Endothelial cell of umbilical vein (primary cell): ENCODE results near the gene HSD3B1. TPM values are rescaled to one million over a fixed set of nuclear protein-coding genes. Genes with fewer than 3 reads are reported as not detected.

ENCODE experiments used
- BruUV-seq: library from RNA; stranded (reverse); fragments of 400-500 nt; replicated peaks from 2 replicates; lab custom pipeline; 2021; lab: Mats Ljungman, UMichigan
- CTCF ChIA-PET: fragments of 300-600, 350-600 bp; sonication (Branson Sonifier 250); formaldehyde crosslinking; loops from one replicate; lab custom pipeline; 2021; ENCODE audit warnings: antibody characterized with exemption, inconsistent platforms; lab: Charles Lee
- POLR2A ChIA-PET: fragments of 300-600, 350-600 bp; sonication (Branson Sonifier 250); formaldehyde crosslinking; loops from one replicate; lab custom pipeline; 2021; ENCODE audit warnings: antibody characterized with exemption, inconsistent platforms; lab: Charles Lee
- DNase-seq: peaks from one replicate; pipeline ENCODE4 v3.0.0-alpha.2; 2011; ENCODE audit warnings: low read depth, low spot score
- FAIRE-seq: peaks from 2 replicates; lab custom pipeline; 2011; peaks lifted over from hg19 to GRCh38; lab: Jason Lieb, UNC
- H2AFZ ChIP-seq: 2 replicates; pipeline ENCODE4 v1.6.0; 2012; ENCODE audit warnings: low read depth, low read length, control low read depth, inconsistent platforms
- H3K27ac ChIP-seq: 2 replicates; pipeline ENCODE4 v1.5.1; 2011; ENCODE audit warnings: low read depth, mild to moderate bottlenecking, control low read depth, low read length, moderate library complexity; ENCODE audit not compliant: insufficient read depth
- H3K27me3 ChIP-seq, 2 experiments: 2 replicates each; pipeline versions ENCODE4 v1.6.0 to v1.6.1; 2011; ENCODE audit warnings: low read length in 2 of 2, mixed read lengths in 1 of 2; ENCODE audit not compliant: control insufficient read depth in 2 of 2, insufficient read depth in 2 of 2
- H3K36me3 ChIP-seq, 2 experiments: 2 replicates in 1 of 2; 3 replicates in 1 of 2; pipeline ENCODE4 v1.5.1; 2011; ENCODE audit warnings: low read length in 2 of 2, mild to moderate bottlenecking in 1 of 2, moderate library complexity in 1 of 2; ENCODE audit not compliant: control insufficient read depth in 2 of 2, insufficient read depth in 2 of 2; ENCODE audit errors: extremely low read depth in 1 of 2
- H3K4me1 ChIP-seq: 3 replicates; pipeline ENCODE4 v1.5.1; 2011; ENCODE audit warnings: mild to moderate bottlenecking, low read length; ENCODE audit not compliant: control insufficient read depth, insufficient read depth; ENCODE audit errors: extremely low read depth
- H3K4me2 ChIP-seq: 2 replicates; pipeline ENCODE4 v1.6.1; 2011; ENCODE audit warnings: low read length, control low read depth, mixed read lengths; ENCODE audit not compliant: insufficient read depth
- H3K4me3 ChIP-seq, 3 experiments: fragments of 200-600 bp in 1 of 3; sonication (generic), shearing (Covaris generic) in 1 of 3; replicated peaks in 1 of 3; 2 replicates each; pipeline ENCODE4 v1.5.1; 2011 to 2016; ENCODE audit warnings: control low read depth in 3 of 3, low read length in 3 of 3, mild to moderate bottlenecking in 2 of 3, inconsistent platforms in 1 of 3, low read depth in 1 of 3, moderate library complexity in 1 of 3; ENCODE audit not compliant: insufficient read depth in 1 of 3
- H3K79me2 ChIP-seq: 2 replicates; pipeline ENCODE4 v1.6.0; 2012; ENCODE audit warnings: low read length, inconsistent platforms; ENCODE audit not compliant: control insufficient read depth, insufficient read depth
- H3K9ac ChIP-seq: replicated peaks from 2 replicates; pipeline ENCODE3; 2011; ENCODE audit warnings: low read length, control low read depth; ENCODE audit not compliant: insufficient read depth; ENCODE audit errors: extremely low read depth
- H3K9me1 ChIP-seq: replicated peaks from 3 replicates; pipeline ENCODE4 v1.6.0; 2011; ENCODE audit warnings: mild to moderate bottlenecking, low read length; ENCODE audit not compliant: control insufficient read depth, insufficient read depth; ENCODE audit errors: extremely low read depth
- H3K9me3 ChIP-seq: replicated peaks from 2 replicates; pipeline ENCODE4 v1.5.1; 2012; ENCODE audit warnings: low read length, inconsistent platforms; ENCODE audit not compliant: control insufficient read depth, insufficient read depth
- H4K20me1 ChIP-seq: replicated peaks from 2 replicates; pipeline ENCODE3; 2011; ENCODE audit warnings: mild to moderate bottlenecking, low read length; ENCODE audit not compliant: control insufficient read depth, insufficient read depth; ENCODE audit errors: extremely low read depth
- EZH2 ChIP-seq: IDR thresholded peaks from 2 replicates; pipeline ENCODE4 v1.6.1; 2012; ENCODE audit warnings: borderline replicate concordance, low read depth, mild to moderate bottlenecking, moderate library complexity, low read length, inconsistent platforms; ENCODE audit not compliant: severe bottlenecking
- FOS ChIP-seq: IDR thresholded peaks from 2 replicates; pipeline ENCODE4 v1.6.1; 2011; ENCODE audit warnings: mild to moderate bottlenecking, low read length, moderate library complexity, borderline replicate concordance; ENCODE audit not compliant: insufficient read depth
- GATA2 ChIP-seq: IDR thresholded peaks from 2 replicates; pipeline ENCODE4 v1.7.0; 2011; ENCODE audit warnings: low read depth, mild to moderate bottlenecking, moderate library complexity, mixed read lengths, low read length; ENCODE audit not compliant: insufficient read length, insufficient read depth
- JUN ChIP-seq: IDR thresholded peaks from 2 replicates; pipeline ENCODE4 v1.6.1; 2011; ENCODE audit warnings: borderline replicate concordance, low read depth; ENCODE audit not compliant: insufficient read length, insufficient read depth
- MYC ChIP-seq: IDR thresholded peaks from one replicate; pipeline ENCODE4 v1.6.1; 2011; ENCODE audit warnings: mild to moderate bottlenecking, low read depth, low read length
- POLR2A ChIP-seq: IDR thresholded peaks from 2 replicates; pipeline ENCODE4 v1.6.1; 2012; ENCODE audit warnings: low read depth, mild to moderate bottlenecking, control low read depth, low read length
- POLR2AphosphoS5 ChIP-seq: IDR thresholded peaks from 2 replicates; pipeline ENCODE4 v1.6.1; 2012; ENCODE audit warnings: low read depth, mild to moderate bottlenecking, control low read depth, low read length, moderate library complexity; ENCODE audit not compliant: insufficient read depth
- dilution Hi-C: fragments of 300-500 bp; cut with MboI; formaldehyde crosslinking; loops from one replicate; pipeline ENCODE4 v1.15.0; 2019; ENCODE audit warnings: low sequenced_read_pairs; ENCODE audit not compliant: extremely low pct_ligation_motif_present
- intact Hi-C: fragments of 100-400 bp; cut with micrococcal nuclease; formaldehyde crosslinking; loops from one replicate; pipeline ENCODE4 v1.10.0; 2022
- polyA plus RNA-seq, 4 experiments: library from polyadenylated mRNA; depleted of rRNA in 3 of 4; stranded (reverse) in 3 of 4; unstranded in 1 of 4; fragments of >200 nt; gene quantifications; 2 replicates each; pipeline versions ENCODE4 v1.2.1 to v1.2.3, GENCODE V29; 2011 to 2012; ENCODE audit warnings: missing spikeins in 1 of 4
- total RNA-seq: library from RNA; stranded (reverse); gene quantifications from 2 replicates; pipeline ENCODE4 v1.2.3, GENCODE V29; 2021
- TF ChIP-seq, protein P1 (sequence below), 2 donors: IDR thresholded peaks; 1 replicate in 1 of 2; 2 replicates in 1 of 2; pipeline ENCODE4 v1.5.1; 2011; ENCODE audit warnings: low read length in 2 of 2, mild to moderate bottlenecking in 2 of 2, moderate library complexity in 2 of 2, control low read depth in 1 of 2, inconsistent platforms in 1 of 2, low read depth in 1 of 2; ENCODE audit not compliant: insufficient read depth in 1 of 2; ENCODE audit errors: extremely low read depth in 1 of 2
- TF ChIP-seq, protein P2 (sequence below): IDR thresholded peaks from 2 replicates; pipeline ENCODE4 v1.6.1; 2011; ENCODE audit not compliant: insufficient read depth, insufficient read length

The HSD3B1 gene
- total and polyA plus RNA-seq, 2 donors (not counting 3 experiments of a cell fraction or from before 2014, with no cell fraction given) = not detected

DNA sequence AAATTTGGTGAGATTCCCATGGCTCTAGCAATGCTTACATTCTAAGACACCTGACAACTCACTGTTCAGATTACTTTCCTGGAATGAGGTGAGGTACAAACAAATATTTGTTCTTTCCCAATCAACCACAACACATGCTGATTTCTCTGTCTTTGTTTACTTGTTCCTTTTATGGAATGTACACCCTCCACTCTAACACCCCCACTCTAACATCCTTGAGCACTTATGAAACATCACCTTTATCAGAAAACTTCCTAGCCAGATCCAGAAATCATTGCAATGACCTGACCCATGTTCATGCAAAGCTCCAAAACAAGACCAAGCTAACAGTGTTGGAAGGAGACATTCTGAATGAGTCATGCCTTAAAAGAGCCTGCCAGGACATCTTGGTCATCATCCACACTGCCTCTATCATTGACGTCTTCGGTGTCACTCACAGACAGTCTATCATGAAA lies 35.5 kb downstream of the HSD3B1 start:
- Histone ChIP-seq H4K20me1 (no peaks in the 10 kb centered on the region), H3K4me2 (no peak overlapping the region), H3K9me3 (no peaks in the 10 kb centered on the region), H3K27me3 (peaks cover 1 to 8% of the 10 kb centered on the region in 2 experiments), H3K4me1 (no peaks in the 10 kb centered on the region), H3K79me2 (no peaks in the 10 kb centered on the region), H3K27ac (no peak overlapping the region), H2AFZ (no peak overlapping the region), H3K36me3 (no peaks in the 10 kb centered on the region), H3K9me1 (no peaks in the 10 kb centered on the region), H3K9ac (no peak overlapping the region), H3K4me3 (no peak overlapping the region)
- ChIA-PET POLR2A (no interaction called here), CTCF (no interaction called here)
- TF ChIP-seq GATA2 (no peak), POLR2AphosphoS5 (no peak), POLR2A (no peak), FOS (no peak), EZH2 (no peak), MYC (no peak), JUN (no peak)
- TF ChIP-seq, protein P1, sequence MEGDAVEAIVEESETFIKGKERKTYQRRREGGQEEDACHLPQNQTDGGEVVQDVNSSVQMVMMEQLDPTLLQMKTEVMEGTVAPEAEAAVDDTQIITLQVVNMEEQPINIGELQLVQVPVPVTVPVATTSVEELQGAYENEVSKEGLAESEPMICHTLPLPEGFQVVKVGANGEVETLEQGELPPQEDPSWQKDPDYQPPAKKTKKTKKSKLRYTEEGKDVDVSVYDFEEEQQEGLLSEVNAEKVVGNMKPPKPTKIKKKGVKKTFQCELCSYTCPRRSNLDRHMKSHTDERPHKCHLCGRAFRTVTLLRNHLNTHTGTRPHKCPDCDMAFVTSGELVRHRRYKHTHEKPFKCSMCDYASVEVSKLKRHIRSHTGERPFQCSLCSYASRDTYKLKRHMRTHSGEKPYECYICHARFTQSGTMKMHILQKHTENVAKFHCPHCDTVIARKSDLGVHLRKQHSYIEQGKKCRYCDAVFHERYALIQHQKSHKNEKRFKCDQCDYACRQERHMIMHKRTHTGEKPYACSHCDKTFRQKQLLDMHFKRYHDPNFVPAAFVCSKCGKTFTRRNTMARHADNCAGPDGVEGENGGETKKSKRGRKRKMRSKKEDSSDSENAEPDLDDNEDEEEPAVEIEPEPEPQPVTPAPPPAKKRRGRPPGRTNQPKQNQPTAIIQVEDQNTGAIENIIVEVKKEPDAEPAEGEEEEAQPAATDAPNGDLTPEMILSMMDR (IDR thresholded peaks at IDR 0.05; ENCODE audit: extremely low read depth in 1 of 2, insufficient read depth in 1 of 2, low read depth in 1 of 2, low read length in 2 of 2) = no peak
- TF ChIP-seq, protein P2, sequence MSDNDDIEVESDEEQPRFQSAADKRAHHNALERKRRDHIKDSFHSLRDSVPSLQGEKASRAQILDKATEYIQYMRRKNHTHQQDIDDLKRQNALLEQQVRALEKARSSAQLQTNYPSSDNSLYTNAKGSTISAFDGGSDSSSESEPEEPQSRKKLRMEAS = no peak
- intact Hi-C loops (loop anchor here (5.0 kb wide), 1 partner anchor 265 kb away; no protein-coding TSS in a partner anchor), dilution Hi-C loops (no loop called here)
- FAIRE-seq (no peak), DNase-seq (no peak)
- no TSS peak for BruUV-seq
